ENCODE measurements around the gene SLC35G3. TPM values are rescaled to one million over a fixed set of nuclear protein-coding genes. Genes with fewer than 3 reads are reported as not detected.

The SLC35G3 gene
- total and polyA plus RNA-seq, 2 experiments from 2014 or later: not detected

GRCh38 chr17:35214192-35214591 lies 20.0 kb upstream of the SLC35G3 start:
- H3K27ac ChIP-seq: no peak overlapping the region
- TF ChIP-seq EZH2 (IDR thresholded peaks at IDR 0.05; ENCODE audit: borderline replicate concordance): no peak
- no peak for TF ChIP-seq CTCF (IDR thresholded peaks at IDR 0.05; ENCODE audit: poor library complexity)
- no peak for TF ChIP-seq EZH2phosphoT487 (IDR thresholded peaks at IDR 0.05; ENCODE audit: low read depth, severe bottlenecking, unreplicated experiment)

GRCh38 chr17:35213412-35213940 lies 19.3 kb upstream of the SLC35G3 start:
- DNase-seq (ENCODE audit: low spot score): no peak
- no peaks in the 10 kb centered on the region for H4K20me1 ChIP-seq (ENCODE audit: insufficient read depth, poor library complexity, severe bottlenecking)
- H3K9me3 ChIP-seq (ENCODE audit: low read depth): no peaks in the 10 kb centered on the region
- no peak overlapping the region for H2AFZ ChIP-seq
- no peaks in the 10 kb centered on the region for H3K4me1 ChIP-seq (ENCODE audit: insufficient read depth)
- no peak overlapping the region for H3K4me3 ChIP-seq
- TF ChIP-seq CTCF (IDR thresholded peaks at IDR 0.05; ENCODE audit: poor library complexity) (no peak), EZH2 (IDR thresholded peaks at IDR 0.05; ENCODE audit: borderline replicate concordance) (no peak), EZH2phosphoT487 (IDR thresholded peaks at IDR 0.05; ENCODE audit: low read depth, severe bottlenecking, unreplicated experiment) (no peak)
- no peak overlapping the region for H3K27ac ChIP-seq
- peaks cover 17% of the 10 kb centered on the region for H3K27me3 ChIP-seq
- no peaks in the 10 kb centered on the region for H3K79me2 ChIP-seq
- no peaks in the 10 kb centered on the region for H3K36me3 ChIP-seq (replicated peaks; ENCODE audit: insufficient read depth, low read depth)
- WGBS (ENCODE audit: low lambda C conversion rate, missing lambda C conversion rate): 91% methylated on average over 5 of the region's 5 CpGs
- no peaks in the 10 kb centered on the region for H3K9me2 ChIP-seq (replicated peaks; ENCODE audit: insufficient read depth)
- no peak overlapping the region for H3K4me2 ChIP-seq

More at GRCh38 chr17:35214192-35214591, 20.0 kb upstream of the SLC35G3 start:
- no peaks in the 10 kb centered on the region for H3K9me3 ChIP-seq (ENCODE audit: low read depth)
- H3K4me2 ChIP-seq: no peak overlapping the region
- H4K20me1 ChIP-seq (ENCODE audit: insufficient read depth, poor library complexity, severe bottlenecking): no peaks in the 10 kb centered on the region
- H3K79me2 ChIP-seq: no peaks in the 10 kb centered on the region
- WGBS (ENCODE audit: low lambda C conversion rate, missing lambda C conversion rate): 84% methylated on average over 3 of the region's 3 CpGs
- H3K4me3 ChIP-seq: no peak overlapping the region
- H3K9me2 ChIP-seq (replicated peaks; ENCODE audit: insufficient read depth): no peaks in the 10 kb centered on the region
- no peaks in the 10 kb centered on the region for H3K36me3 ChIP-seq (replicated peaks; ENCODE audit: insufficient read depth, low read depth)
- DNase-seq (ENCODE audit: low spot score): no peak
- no peaks in the 10 kb centered on the region for H3K4me1 ChIP-seq (ENCODE audit: insufficient read depth)
- H2AFZ ChIP-seq: no peak overlapping the region
- H3K27me3 ChIP-seq: peaks cover 13% of the 10 kb centered on the region

- no peaks in the 10 kb centered on the region for H3K4me1 ChIP-seq (ENCODE audit: insufficient read depth)
- H2AFZ ChIP-seq: no peak overlapping the region
- no peaks in the 10 kb centered on the region for H3K9me3 ChIP-seq (ENCODE audit: low read depth)
- no peak overlapping the region for H3K4me3 ChIP-seq
- H3K9me2 ChIP-seq (replicated peaks; ENCODE audit: insufficient read depth): no peaks in the 10 kb centered on the region
- H3K4me2 ChIP-seq: no peak overlapping the region
- 91% methylated on average over 4 of the region's 4 CpGs for WGBS (ENCODE audit: low lambda C conversion rate, missing lambda C conversion rate)
- peaks cover 17% of the 10 kb centered on the region for H3K27me3 ChIP-seq
- no peak for TF ChIP-seq EZH2 (IDR thresholded peaks at IDR 0.05; ENCODE audit: borderline replicate concordance)
- TF ChIP-seq CTCF (IDR thresholded peaks at IDR 0.05; ENCODE audit: poor library complexity): no peak
- no peak for TF ChIP-seq EZH2phosphoT487 (IDR thresholded peaks at IDR 0.05; ENCODE audit: low read depth, severe bottlenecking, unreplicated experiment)
- no peaks in the 10 kb centered on the region for H4K20me1 ChIP-seq (ENCODE audit: insufficient read depth, poor library complexity, severe bottlenecking)
- DNase-seq (ENCODE audit: low spot score): no peak
- H3K79me2 ChIP-seq: no peaks in the 10 kb centered on the region
- H3K36me3 ChIP-seq (replicated peaks; ENCODE audit: insufficient read depth, low read depth): no peaks in the 10 kb centered on the region
- H3K27ac ChIP-seq: no peak overlapping the region
These were observed 18.5 kb upstream of the SLC35G3 start for GRCh38 chr17:35212668-35213067.

All from hepatocyte (in vitro differentiated cells).